Measurements from ENCODE around the gene PBRM1.

Gene PBRM1

GRCh38 chr3:52503788-52504424, 181.8 kb downstream of the PBRM1 start:
- DNase-seq, result no peak

- DNase-seq, result no peak
Measured at GRCh38 chr3:52502808-52503350, 182.8 kb downstream of the PBRM1 start.

DNA sequence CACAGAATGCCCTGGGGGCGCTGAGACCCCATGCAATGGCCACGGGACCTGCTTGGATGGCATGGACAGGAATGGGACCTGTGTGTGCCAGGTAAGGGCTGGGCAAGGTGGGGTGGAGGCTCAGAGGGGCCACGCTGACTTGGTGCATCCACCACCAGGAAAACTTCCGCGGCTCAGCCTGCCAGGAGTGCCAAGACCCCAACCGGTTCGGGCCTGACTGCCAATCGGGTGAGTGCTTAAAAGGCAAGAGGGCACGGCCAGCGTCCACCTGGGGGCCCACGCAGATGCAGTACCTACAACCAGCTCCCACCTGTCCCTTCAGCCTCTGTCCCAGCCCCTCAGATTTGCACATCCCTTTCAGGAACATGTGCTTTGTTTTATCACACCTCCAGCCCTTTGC, 183.7 kb downstream of the PBRM1 start:
- no peak for DNase-seq

- DNase-seq, result no peak
Measured at GRCh38 chr3:52501046-52501445, 184.7 kb downstream of the PBRM1 start.

- no peak for DNase-seq
Measured at GRCh38 chr3:52498137-52499054, 187.3 kb downstream of the PBRM1 start.

GRCh38 chr3:52495777-52496602, 189.7 kb downstream of the PBRM1 start:
- DNase-seq, result no peak
